GM18498 (cell line): ENCODE measurements around the gene KICS2.
A peak's percentile ranks its signal among the peaks of the same experiment; 100 is the strongest.
"Not testable (repeated sequence)": the region's sequence is repeated elsewhere in the genome, so short reads cannot be mapped to it uniquely, and the experiment has no call there.

Experiments used
- ATAC-seq: cut with Tn5 transposase; IDR thresholded peaks from one replicate; pipeline ENCODE4 v1.9.1; 2021; ENCODE audit warnings: mild to moderate bottlenecking, moderate library complexity; ENCODE audit not compliant: unreplicated experiment

Gene KICS2

DNA sequence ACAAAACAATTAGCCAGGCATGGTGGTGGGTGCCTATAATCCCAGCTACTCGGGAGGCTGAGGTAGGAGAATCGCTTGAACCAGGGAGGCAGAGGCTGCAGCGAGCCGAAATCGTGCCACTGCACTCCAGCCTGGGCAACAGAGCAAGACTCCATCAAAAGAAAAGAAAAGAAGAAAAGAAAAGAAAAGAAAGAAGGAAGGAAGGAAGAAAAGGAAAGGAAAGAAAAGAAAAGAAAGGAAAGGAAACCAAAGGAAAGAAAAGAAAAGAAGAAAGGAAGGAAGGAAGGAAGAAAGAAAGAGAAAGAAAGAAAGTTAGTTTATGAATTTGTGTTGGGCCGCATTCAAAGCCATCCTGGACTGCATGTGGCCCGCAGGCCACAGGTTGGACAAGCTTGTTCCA lies 4.5 kb downstream of the KICS2 start:
- not testable (repeated sequence) for ATAC-seq

GRCh38 chr12:64216239-64216638 lies 5.9 kb downstream of the KICS2 start:
- no peak for ATAC-seq

DNA sequence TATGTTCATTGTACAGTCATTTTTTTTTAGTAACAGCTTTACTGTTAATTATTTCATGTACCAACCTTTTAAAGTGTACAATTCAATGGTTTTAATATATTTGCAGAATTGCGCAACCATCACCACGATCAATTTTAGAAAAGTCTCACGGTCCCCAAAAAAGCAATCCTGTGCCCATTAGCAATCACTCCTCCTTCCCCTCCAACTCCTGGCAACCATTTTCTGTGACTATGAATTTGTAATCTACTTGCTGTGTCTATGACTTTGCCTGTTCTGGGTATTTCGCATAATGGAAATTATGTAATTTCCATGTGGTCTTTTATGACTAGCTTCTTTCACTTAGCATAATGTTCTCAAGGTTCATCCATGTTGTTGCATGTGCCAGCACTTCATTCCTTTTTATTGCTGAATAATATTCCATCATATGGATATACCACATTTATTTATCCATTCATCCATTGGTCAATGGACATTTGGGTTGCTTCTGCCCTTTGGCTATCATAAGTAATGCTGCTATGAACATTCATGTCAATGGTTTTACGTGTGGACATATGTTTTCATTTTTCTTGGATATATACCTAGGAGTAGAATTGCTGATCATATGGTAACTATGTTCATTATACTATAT lies 9.9 kb downstream of the KICS2 start:
- no peak for ATAC-seq

DNA sequence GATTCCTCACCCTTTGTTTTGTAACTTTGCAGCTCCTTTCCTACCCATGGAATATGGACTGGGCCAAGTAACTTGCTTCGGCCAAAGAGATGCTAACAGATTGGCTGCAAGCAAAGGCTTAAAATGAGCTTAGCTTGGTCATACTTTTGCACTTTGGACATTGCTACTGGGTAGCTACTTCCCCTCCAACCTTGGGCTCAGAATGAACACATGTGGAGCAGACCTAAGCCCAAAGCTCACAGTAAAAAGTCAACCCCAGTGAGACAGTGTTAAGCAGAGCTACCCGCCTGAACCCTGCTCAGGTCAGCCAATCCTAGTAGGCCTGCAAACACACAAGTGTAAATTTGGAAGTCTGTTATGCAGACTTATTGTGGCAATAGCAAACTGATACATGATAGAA lies 14.6 kb downstream of the KICS2 start:
- ATAC-seq, result no peak

- ATAC-seq, result no peak
Measured at GRCh38 chr12:64205542-64205941, 16.6 kb downstream of the KICS2 start.

- ATAC-seq, result no peak
Measured at GRCh38 chr12:64203775-64204174, 18.3 kb downstream of the KICS2 start.

- no peak for ATAC-seq
Measured at GRCh38 chr12:64203036-64203435, 19.1 kb downstream of the KICS2 start.

GRCh38 chr12:64195841-64196240 lies 26.3 kb downstream of the KICS2 start:
- ATAC-seq, result not testable (repeated sequence)

- ATAC-seq, result no peak
Measured at GRCh38 chr12:64194333-64195149, 27.6 kb downstream of the KICS2 start.

GRCh38 chr12:64193931-64194330 lies 28.2 kb downstream of the KICS2 start:
- no peak for ATAC-seq

DNA sequence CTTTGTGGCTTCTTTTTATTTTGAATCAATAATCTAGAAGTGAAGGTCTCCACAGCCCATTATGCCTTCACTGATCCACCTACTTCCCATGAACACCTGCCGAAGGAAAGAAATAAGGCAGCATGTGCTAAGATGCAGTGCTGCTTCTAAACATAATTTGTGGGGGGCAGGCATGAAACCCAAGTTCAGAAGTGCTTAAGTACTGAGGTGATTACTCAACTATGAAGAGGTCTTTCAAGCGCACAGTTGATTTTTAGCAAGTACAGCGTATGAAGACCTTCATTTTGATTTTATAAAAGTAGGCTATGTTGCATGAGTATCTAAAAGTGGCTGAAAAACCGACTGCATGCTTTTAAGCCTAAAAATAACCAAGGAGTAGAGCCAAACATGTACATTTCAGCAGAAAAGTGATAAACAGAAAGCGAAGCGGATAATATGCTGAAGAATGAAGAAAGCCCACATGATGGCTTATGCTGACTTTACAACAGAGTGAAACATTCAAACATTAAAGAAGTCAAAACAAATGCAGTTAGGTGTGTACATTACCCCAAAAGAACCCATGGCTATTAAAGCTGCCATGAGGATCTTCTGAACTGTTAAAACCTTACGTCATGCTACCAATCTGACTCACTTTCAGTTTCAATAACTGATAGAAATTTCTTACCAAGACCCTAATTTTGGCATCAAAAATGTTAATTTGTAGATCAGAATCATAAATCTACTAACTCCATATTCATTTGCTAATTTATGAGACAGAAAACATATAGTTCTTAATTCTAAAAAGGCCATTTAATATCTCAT lies 29.3 kb downstream of the KICS2 start:
- ATAC-seq, result peak; percentile 96

GRCh38 chr12:64190140-64190539 lies 32.0 kb downstream of the KICS2 start:
- ATAC-seq, result no peak

- ATAC-seq, result no peak
Measured at GRCh38 chr12:64189530-64189929, 32.6 kb downstream of the KICS2 start.

DNA sequence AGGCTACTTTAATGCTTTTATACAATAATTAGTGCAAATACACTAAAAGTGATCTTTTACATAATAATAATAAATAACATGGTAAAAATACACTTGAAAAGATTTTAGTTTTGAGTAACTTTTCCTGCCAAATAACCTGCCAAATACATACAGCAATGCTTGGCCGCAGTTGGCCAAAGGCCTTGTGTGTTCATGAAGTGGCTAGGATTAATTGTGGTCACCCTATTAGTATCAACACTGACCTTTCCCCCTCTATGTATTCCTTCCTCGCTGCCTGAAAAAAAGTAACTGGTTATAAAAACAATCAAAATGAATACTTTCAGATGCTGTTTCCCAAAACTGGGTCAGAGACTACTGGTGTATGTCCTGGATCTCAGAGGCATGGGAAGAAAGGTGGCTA lies 34.3 kb downstream of the KICS2 start:
- ATAC-seq, result no peak

- ATAC-seq, result no peak
Measured at GRCh38 chr12:64187370-64187769, 34.7 kb downstream of the KICS2 start.

- peak; percentile 45 for ATAC-seq
Measured at GRCh38 chr12:64186789-64187188, 35.3 kb downstream of the KICS2 start.

- ATAC-seq, result no peak
Measured at GRCh38 chr12:64184216-64184615, 37.9 kb downstream of the KICS2 start.

DNA sequence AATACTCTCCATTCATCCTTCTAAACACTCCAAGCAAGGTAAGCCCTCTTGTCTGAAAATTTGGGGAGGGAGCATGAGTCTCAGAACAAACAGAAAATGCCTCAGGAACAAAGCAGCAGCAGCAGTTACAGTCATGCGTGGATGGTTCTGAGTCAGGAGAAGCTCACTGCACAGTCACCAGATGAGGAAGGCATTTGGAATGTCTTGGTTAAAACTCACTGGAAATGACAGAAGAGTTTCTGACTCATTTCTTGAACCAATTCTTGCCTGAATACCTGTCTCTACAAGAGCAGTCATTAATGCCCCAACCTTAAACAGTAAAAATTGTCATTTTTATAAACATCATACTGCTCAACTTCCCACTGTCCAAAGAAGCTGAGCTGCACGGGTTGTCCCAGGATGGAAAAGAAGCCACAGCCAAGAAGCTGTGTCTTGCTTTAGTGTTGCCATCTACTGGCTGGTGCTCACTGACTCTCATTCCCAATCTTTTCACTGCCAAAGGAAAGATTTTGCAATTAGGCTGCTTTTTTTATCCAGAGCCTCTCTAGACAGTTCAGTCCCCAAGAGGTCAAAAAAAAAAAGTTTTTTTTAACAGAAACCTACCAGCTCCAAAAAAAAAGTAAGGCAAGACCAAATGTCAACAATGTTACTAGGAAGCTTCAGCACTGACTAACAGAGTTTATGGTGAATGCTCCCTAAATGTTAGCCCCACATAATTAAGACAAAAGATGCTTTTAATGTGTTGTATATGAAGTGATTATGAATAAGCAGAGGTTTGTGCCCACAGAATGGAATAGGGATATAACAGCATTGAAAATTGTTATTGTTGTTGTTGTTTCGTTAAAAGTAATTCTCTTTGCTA lies 40.4 kb downstream of the KICS2 start:
- no peak for ATAC-seq

GRCh38 chr12:64180951-64181350 lies 41.1 kb downstream of the KICS2 start:
- ATAC-seq, result no peak

GRCh38 chr12:64178122-64178521 lies 44.0 kb downstream of the KICS2 start:
- ATAC-seq, result no peak

- ATAC-seq, result no peak
Measured at GRCh38 chr12:64177001-64177400, 45.1 kb downstream of the KICS2 start.
